PC-3 (cell line): ENCODE data around the gene TMEM255B. TPM values are rescaled to one million over a fixed set of nuclear protein-coding genes. Genes with fewer than 3 reads are reported as not detected.

Source experiments
- ATAC-seq: fragments of 200-7000 bp; cut with Tn5 transposase; 2 replicates; pipeline ENCODE4 v1.9.1; 2020; ENCODE audit warnings: mild to moderate bottlenecking, moderate library complexity
- BruUV-seq: library from RNA; stranded (reverse); fragments of 400-500 nt; replicated peaks from 2 replicates; lab custom pipeline; 2021; lab: Mats Ljungman, UMichigan
- CTCF ChIA-PET: fragments of 300-600 bp; sonication (Branson Sonifier 250); formaldehyde crosslinking; loops from one replicate; lab custom pipeline; 2022; ENCODE audit warnings: antibody characterized with exemption; lab: Charles Lee
- POLR2A ChIA-PET: fragments of 300-600 bp; sonication (Branson Sonifier 250); formaldehyde crosslinking; loops from one replicate; lab custom pipeline; 2022; ENCODE audit warnings: antibody characterized with exemption; ENCODE audit not compliant: unreplicated experiment; lab: Charles Lee
- DNase-seq: peaks from one replicate; pipeline ENCODE4 v3.0.0-alpha.2; 2015
- H2AFZ ChIP-seq: fragments of 300-600 bp; sonication (generic); 2 replicates; pipeline ENCODE4 v1.6.0; 2016; ENCODE audit warnings: antibody characterized with exemption, low read length
- H3F3A ChIP-seq: fragments of 300-600 bp; sonication (generic); one replicate; pipeline ENCODE4 v1.6.0; 2017; ENCODE audit warnings: antibody characterized with exemption, low read length, control low read depth, mild to moderate bottlenecking; ENCODE audit not compliant: unreplicated experiment
- H3K27ac ChIP-seq: fragments of 300-600 bp; sonication (generic); 2 replicates; pipeline ENCODE4 v1.5.1; 2016; ENCODE audit warnings: mild to moderate bottlenecking, low read length
- H3K27me3 ChIP-seq: fragments of 300-600 bp; sonication (generic); 2 replicates; pipeline ENCODE4 v1.6.1; 2016; ENCODE audit warnings: low read length, mixed read lengths
- H3K36me3 ChIP-seq: fragments of 300-600 bp; sonication (generic); 2 replicates; pipeline ENCODE4 v1.6.1; 2016; ENCODE audit warnings: low read depth, mixed run types, low read length, mixed read lengths
- H3K4me1 ChIP-seq: fragments of 300-600 bp; sonication (generic); 2 replicates; pipeline ENCODE4 v1.5.1; 2016; ENCODE audit warnings: low read length; ENCODE audit not compliant: insufficient read depth
- H3K4me2 ChIP-seq: fragments of 300-600 bp; sonication (generic); 2 replicates; pipeline ENCODE4 v1.6.0; 2016; ENCODE audit warnings: low read length
- H3K4me3 ChIP-seq: fragments of 300-600 bp; sonication (generic); 2 replicates; pipeline ENCODE4 v1.5.1; 2016; ENCODE audit warnings: mild to moderate bottlenecking, low read length, mixed read lengths
- H3K79me2 ChIP-seq: fragments of 300-600 bp; sonication (generic); 2 replicates; pipeline ENCODE4 v1.6.1; 2017; ENCODE audit warnings: low read length, mixed read lengths
- H3K9ac ChIP-seq: fragments of 300-600 bp; sonication (generic); 2 replicates; pipeline ENCODE4 v1.6.0; 2016; ENCODE audit warnings: mild to moderate bottlenecking, low read length
- H3K9me2 ChIP-seq: fragments of 300-600 bp; sonication (generic); replicated peaks from 2 replicates; pipeline ENCODE4 v1.6.1; 2016; ENCODE audit warnings: mixed run types, low read length, mixed read lengths
- H3K9me3 ChIP-seq: fragments of 300-600 bp; sonication (generic); 2 replicates; pipeline ENCODE4 v1.6.1; 2016; ENCODE audit warnings: low read length, mixed read lengths
- H4K20me1 ChIP-seq: fragments of 300-600 bp; sonication (generic); 2 replicates; pipeline ENCODE4 v1.6.1; 2016; ENCODE audit warnings: low read length, mixed read lengths
- EZH2 ChIP-seq: fragments of 300-600 bp; sonication (generic); IDR thresholded peaks from one replicate; pipeline ENCODE4 v1.6.1; 2017; ENCODE audit warnings: antibody characterized with exemption, mild to moderate bottlenecking, low read length; ENCODE audit not compliant: unreplicated experiment
- EZH2phosphoT487 ChIP-seq: fragments of 300-600 bp; sonication (generic); IDR thresholded peaks from 2 replicates; pipeline ENCODE4 v1.6.1; 2018; ENCODE audit warnings: mild to moderate bottlenecking, antibody characterized with exemption, low read length, borderline replicate concordance
- intact Hi-C: fragments of 100-400 bp; cut with micrococcal nuclease; formaldehyde crosslinking; loops from 2 replicates; pipeline ENCODE4 v1.9.0; 2023
- total RNA-seq: library from RNA; depleted of rRNA; stranded (reverse); fragments of >200 nt; gene quantifications from 2 replicates; pipeline ENCODE4 v1.2.3, GENCODE V29; 2014; rRNA removed
- TF ChIP-seq, protein P1 (sequence below): fragments of 300-600 bp; sonication (generic); conservative IDR thresholded peaks from 2 replicates; pipeline ENCODE4 v1.5.1; 2017; ENCODE audit warnings: antibody characterized with exemption, low read depth, mild to moderate bottlenecking, low read length

TMEM255B gene
- total RNA-seq, 1 experiment from 2014 or later: 26.9 TPM

DNA sequence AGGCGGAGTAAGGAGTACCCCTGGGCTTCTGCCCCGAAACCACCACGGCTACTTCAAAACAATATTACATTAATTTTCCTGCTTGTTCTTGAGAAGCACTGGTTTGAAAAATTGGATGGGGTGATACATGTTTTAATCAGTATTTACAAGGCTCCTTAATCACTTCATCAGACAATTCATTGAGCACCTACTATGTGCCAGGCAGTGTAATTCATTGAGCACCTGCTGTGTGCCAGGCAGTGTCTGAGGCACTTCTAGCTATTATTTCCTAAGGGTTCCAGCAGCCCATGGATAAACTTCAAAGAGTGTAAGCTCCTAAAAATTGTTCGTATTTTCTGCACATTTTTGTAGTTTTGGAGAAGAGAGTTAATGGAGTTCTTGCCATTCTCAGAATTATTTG lies 106.4 kb downstream of the TMEM255B start:
- intact Hi-C loops: no loop called here
- CTCF ChIA-PET: interaction anchor here (0.6 kb wide), 1 partner anchor 30 kb away, joined by 3 read pairs; no protein-coding TSS in a partner anchor
- Histone ChIP-seq H3K4me1 (peaks cover 4% of the 10 kb centered on the region; the same call in 1 of the 2 replicates), H2AFZ (no peak overlapping the region), H3K9me3 (no peaks in the 10 kb centered on the region), H3K4me3 (no peak overlapping the region), H3K27me3 (no peaks in the 10 kb centered on the region), H3K4me2 (no peak overlapping the region), H3K9ac (no peak overlapping the region), H3K79me2 (peaks cover 38% of the 10 kb centered on the region), H4K20me1 (no peaks in the 10 kb centered on the region), H3K36me3 (no peaks in the 10 kb centered on the region), H3K9me2 (no peaks in the 10 kb centered on the region), H3F3A (no peaks in the 10 kb centered on the region), H3K27ac (no peak overlapping the region)
- TF ChIP-seq, protein P1, sequence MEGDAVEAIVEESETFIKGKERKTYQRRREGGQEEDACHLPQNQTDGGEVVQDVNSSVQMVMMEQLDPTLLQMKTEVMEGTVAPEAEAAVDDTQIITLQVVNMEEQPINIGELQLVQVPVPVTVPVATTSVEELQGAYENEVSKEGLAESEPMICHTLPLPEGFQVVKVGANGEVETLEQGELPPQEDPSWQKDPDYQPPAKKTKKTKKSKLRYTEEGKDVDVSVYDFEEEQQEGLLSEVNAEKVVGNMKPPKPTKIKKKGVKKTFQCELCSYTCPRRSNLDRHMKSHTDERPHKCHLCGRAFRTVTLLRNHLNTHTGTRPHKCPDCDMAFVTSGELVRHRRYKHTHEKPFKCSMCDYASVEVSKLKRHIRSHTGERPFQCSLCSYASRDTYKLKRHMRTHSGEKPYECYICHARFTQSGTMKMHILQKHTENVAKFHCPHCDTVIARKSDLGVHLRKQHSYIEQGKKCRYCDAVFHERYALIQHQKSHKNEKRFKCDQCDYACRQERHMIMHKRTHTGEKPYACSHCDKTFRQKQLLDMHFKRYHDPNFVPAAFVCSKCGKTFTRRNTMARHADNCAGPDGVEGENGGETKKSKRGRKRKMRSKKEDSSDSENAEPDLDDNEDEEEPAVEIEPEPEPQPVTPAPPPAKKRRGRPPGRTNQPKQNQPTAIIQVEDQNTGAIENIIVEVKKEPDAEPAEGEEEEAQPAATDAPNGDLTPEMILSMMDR: no peak
- TF ChIP-seq EZH2phosphoT487: no peak
- no peak for TF ChIP-seq EZH2
- no peak for ATAC-seq
- no peak for DNase-seq
- no TSS peak for BruUV-seq
- POLR2A ChIA-PET: no interaction called here

Other genes with a start within 250 kb of the TMEM255B start
- gene TFDP1, start 174.5 kb upstream of the TMEM255B start, total RNA-seq: 89.5 and 105 TPM in 2 replicates
- not detected in 2 replicates for gene ATP4B, start 101.0 kb upstream of the TMEM255B start, total RNA-seq
- not detected in 2 replicates for gene GRK1, start 92.0 kb upstream of the TMEM255B start, total RNA-seq
- gene GAS6, start 104.8 kb downstream of the TMEM255B start, total RNA-seq: 20.9 and 33.7 TPM in 2 replicates
- 0.07 and 0.23 TPM in 2 replicates for gene C13orf46, start 214.8 kb downstream of the TMEM255B start, total RNA-seq